GM19463 (cell line): Measurements from ENCODE around the gene PARP1.

ENCODE experiments used
- ATAC-seq: cut with Tn5 transposase; IDR thresholded peaks from one replicate; pipeline ENCODE4 v1.9.1; 2021; ENCODE audit warnings: mild to moderate bottlenecking, moderate library complexity; ENCODE audit not compliant: unreplicated experiment

The PARP1 gene

DNA sequence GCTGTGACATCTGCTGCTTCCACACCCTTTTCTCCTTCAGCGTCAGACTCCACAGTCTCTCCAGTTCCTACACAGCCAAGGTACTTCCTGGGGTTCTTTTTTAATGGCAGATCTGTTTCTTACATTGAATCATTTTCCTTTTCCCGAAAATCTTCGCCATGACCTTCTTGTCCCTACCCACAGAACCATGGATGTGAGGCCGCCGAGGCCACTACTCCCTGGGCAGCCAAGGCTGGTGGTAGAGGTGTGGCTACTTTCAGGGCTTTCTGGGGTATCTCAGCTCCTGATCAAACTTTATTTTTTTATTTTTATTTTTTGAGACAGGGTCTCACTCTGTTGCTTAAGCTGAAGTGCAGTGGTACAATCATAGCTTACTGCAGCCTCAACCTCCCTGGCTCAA, 89.4 kb downstream of the PARP1 start:
- ATAC-seq: no peak

DNA sequence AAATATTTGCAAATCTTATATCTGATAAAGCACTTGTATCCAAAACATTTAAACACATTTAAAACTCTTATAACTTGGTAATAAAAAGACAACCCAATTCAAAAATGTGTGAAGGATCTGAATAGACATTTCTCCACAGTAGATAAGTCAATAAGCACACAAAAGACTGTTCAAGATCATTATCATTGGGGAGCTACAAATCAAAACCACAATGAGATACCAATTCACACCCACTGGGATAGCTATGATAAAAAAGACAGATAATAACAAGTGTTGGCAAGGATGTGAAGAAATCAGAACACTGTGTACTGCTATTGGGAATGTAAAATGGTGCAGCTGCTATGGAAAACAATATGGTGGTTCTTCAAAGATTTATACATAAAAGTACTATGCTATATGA, 93.8 kb downstream of the PARP1 start:
- ATAC-seq: no peak

DNA sequence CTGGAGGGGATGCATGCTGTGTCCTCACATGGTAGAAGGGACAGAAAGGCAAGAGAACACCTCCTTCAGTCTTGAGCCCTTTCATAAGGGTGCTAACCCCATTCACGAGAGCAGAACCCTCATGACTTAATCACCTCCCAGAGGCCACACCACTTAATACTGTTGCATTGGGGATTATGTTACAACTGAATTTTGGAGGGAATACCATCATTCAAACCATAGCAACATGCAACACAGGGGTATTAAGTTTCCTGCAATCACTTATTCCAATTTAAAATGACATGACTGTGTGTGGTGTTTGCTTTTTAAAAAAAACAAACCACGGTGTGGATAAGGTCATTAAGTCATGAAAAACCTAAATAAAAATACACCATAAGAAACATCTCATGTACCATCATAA, 95.8 kb downstream of the PARP1 start:
- no peak for ATAC-seq

DNA sequence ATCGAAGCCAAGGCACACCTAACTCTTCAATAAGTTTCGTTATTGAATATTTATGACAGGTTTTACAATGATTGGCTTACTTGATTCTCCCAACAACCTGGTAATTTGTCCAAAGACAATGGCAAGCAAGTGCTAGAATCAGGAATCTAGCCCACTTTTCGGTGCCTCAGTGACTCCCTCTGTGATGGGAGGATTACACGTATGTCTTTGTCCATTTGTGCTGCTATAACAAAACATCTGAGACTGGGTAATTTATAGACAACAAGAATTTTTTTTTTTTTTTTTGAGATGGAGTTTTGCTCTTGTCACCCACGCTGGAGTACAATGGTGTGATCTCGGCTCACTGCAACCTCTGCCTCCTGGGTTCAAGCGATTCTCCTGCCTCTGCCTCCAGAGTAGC, 96.5 kb downstream of the PARP1 start:
- ATAC-seq: no peak
